Heart right ventricle (tissue), 16 donors: ENCODE measurements around the gene ERVK3-1. TPM values are rescaled to one million over a fixed set of nuclear protein-coding genes. Genes with fewer than 3 reads are reported as not detected.

Source experiments
- ATAC-seq, 8 donors: fragments of 200-7000 bp; cut with Tn5 transposase; one replicate each; pipeline ENCODE4 v1.9.1; 2020; ENCODE audit warnings: mild to moderate bottlenecking in 8 of 8, moderate library complexity in 8 of 8, moderate number of reproducible peaks in 1 of 8
- DNase-seq, 2 donors: peaks; one replicate each; pipeline ENCODE4 v3.0.0-alpha.2; 2020
- H3K27ac ChIP-seq, 10 donors: fragments of 200-600 bp; sonication (generic) in 2 of 10; one replicate each; pipeline versions ENCODE4 v1.5.0 to v1.8.0; 2020 to 2022; ENCODE audit warnings: mild to moderate bottlenecking in 3 of 10
- H3K27me3 ChIP-seq, 7 donors: fragments of 200-600 bp; one replicate each; pipeline ENCODE4 v1.8.0; 2021 to 2022; ENCODE audit warnings: mild to moderate bottlenecking in 2 of 7
- H3K36me3 ChIP-seq, 9 donors: fragments of 200-600 bp; sonication (generic) in 1 of 9; one replicate each; pipeline versions ENCODE4 v1.5.0 to v1.8.0; 2020 to 2022; ENCODE audit warnings: mild to moderate bottlenecking in 2 of 9
- H3K4me1 ChIP-seq, 9 donors: fragments of 200-600 bp; sonication (generic) in 1 of 9; one replicate each; pipeline versions ENCODE4 v1.5.0 to v1.8.0; 2020 to 2022; ENCODE audit warnings: mild to moderate bottlenecking in 4 of 9
- H3K4me3 ChIP-seq, 10 donors: fragments of 200-600 bp; sonication (generic) in 2 of 10; one replicate each; pipeline versions ENCODE4 v1.5.0 to v1.8.0; 2020 to 2022; ENCODE audit warnings: mild to moderate bottlenecking in 7 of 10, moderate library complexity in 2 of 10
- H3K9me3 ChIP-seq, 11 donors: fragments of 200-600 bp in 10 of 11; sonication (generic) in 2 of 11; one replicate each; pipeline versions ENCODE4 v1.5.0 to v1.8.0; 2013 to 2022; ENCODE audit warnings: mild to moderate bottlenecking in 2 of 11, control low read depth in 1 of 11, moderate library complexity in 1 of 11
- CTCF ChIP-seq, 9 donors: fragments of 200-600 bp; sonication (generic) in 2 of 9; IDR thresholded peaks; one replicate each; pipeline versions ENCODE4 v1.5.0 to v1.8.0; 2021 to 2022; ENCODE audit warnings: antibody characterized with exemption in 9 of 9, mild to moderate bottlenecking in 5 of 9, moderate library complexity in 1 of 9
- WGBS, 2 donors: extraction: QIAGEN DNeasy Blood & Tissue Kit; methylation state at CpG; one replicate each; pipeline ENCODE4 v1.1.7; 2013; ENCODE audit warnings: inconsistent platforms in 1 of 2; 5-methylcytosine and 5-hydroxymethylcytosine counted together
- intact Hi-C, 10 donors: fragments of 100-400 bp; cut with DNase I; formaldehyde crosslinking; loops; one replicate each; pipeline versions ENCODE4 v1.11.1 to v1.14.2; 2022
- polyA plus RNA-seq, 2 donors: library from polyadenylated mRNA; stranded (reverse); fragments of 200-250 nt; gene quantifications; one replicate each; pipeline ENCODE4 v1.2.3, GENCODE V29; 2013
- total RNA-seq, 10 donors: library from RNA; stranded (reverse); fragmentation: NEBNext Ultra II Directional in 3 of 10; extraction: Animal tissue kit (Norgen Biotek cat#: 25700) in 3 of 10; gene quantifications; one replicate each; pipeline versions ENCODE4 v1.2.1 to v1.2.4, GENCODE V29; 2021 to 2023
- donor health status: Arrhythmogenic right ventricular cardiomyopathy.
- donor health status: ischemic (EF 13 %, LVEDD 7.1; RV severe dilation, severe dysfunction).
- donor health status: healthy with polysubstance abuse.
- donor health status: DM: no; HTN: yes; CAD: no.
- donor health status: DM: no; HTN: no; CAD: no.
- donor health status: ischemic (EF 25% LVEDD 6.9; RV normal size, moderate dysfunction).
- donor health status: ischemic (EF 25% LVEDD 5.7; RV mildly dilated, moderate dysfunction).
- donor health status: healthy.
- donor health status: DM: yes; HTN: yes; CAD: no.
- donor health status: Ischemic cardiomyopathy.
- donor health status: ischemic (EF 35%, LVEDD 5.7; RV mildly dilated, moderate dysfunction).
- donor health status: nonischemic (EF 11% LVEDD 7.7; RV severe dilation, severe dysfunction).
- donor health status: DM: yes; HTN: yes; CAD: no.
- donor health status: PGD.
- donor health status: ischemic (EF 29% LVEDD 5.4; RV normal size, mild dysfunction).
- donor health status: nonischemic (EF 23%, LVEDD 6.1; RV moderate dilation, normal function).

ERVK3-1 gene
- total and polyA plus RNA-seq, 12 donors: 14.4 to 57.5 (median 19.4) TPM

DNA sequence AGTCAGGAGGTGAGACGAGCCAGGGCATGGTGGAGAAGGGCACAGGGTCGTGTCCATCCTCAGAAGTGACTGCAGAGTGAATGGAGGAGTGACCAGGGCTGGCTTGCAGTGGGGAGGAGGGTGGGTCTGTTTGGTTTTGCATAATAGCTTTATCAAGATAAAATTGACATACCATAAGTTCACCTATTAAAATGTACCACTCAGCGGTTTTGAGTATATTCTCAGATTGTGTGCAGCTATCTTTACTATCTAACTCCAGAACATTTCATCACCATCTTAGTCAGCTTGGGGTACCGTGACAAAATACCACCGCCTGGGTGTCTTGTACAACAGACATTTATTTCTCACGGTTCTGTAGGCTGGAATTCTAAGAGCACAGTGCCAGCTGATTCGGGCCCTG is 13.2 kb upstream of the ERVK3-1 start:
- WGBS, 2 donors: 93 to 96% methylated on average over 7 of the region's 7 CpGs
- Histone ChIP-seq H3K27ac (no peak overlapping the region), H3K27me3 (no peaks in the 10 kb centered on the region), H3K36me3 (peaks cover 0 to 100% (median 81%) of the 10 kb centered on the region in 9 donors), H3K9me3 (peaks cover 0 to 88% (median 16%) of the 10 kb centered on the region in 11 donors), H3K4me1 (no peaks in the 10 kb centered on the region), H3K4me3 (no peak overlapping the region)
- ATAC-seq (no peak), DNase-seq (no peak)
- TF ChIP-seq CTCF (IDR thresholded peaks at IDR 0.05): no peak
- intact Hi-C loops: no loop called here

DNA sequence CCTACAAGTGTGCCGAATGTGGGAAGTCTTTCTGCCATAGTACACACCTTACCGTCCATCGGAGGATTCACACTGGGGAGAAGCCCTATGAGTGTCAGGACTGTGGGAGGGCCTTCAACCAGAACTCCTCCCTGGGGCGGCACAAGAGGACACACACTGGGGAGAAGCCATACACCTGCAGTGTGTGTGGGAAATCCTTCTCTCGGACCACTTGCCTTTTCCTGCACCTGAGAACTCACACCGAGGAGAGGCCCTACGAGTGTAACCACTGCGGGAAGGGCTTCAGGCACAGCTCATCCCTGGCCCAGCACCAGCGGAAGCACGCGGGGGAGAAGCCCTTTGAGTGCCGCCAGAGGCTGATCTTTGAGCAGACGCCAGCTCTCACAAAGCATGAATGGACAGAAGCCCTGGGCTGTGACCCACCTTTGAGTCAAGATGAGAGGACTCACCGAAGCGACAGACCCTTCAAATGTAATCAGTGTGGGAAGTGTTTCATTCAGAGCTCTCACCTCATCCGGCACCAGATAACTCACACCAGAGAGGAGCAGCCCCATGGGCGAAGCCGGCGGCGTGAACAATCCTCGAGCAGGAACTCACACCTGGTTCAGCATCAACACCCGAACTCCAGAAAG is 10.3 kb upstream of the ERVK3-1 start:
- Histone ChIP-seq H3K36me3 (peaks cover 0 to 97% (median 67%) of the 10 kb centered on the region in 9 donors), H3K27me3 (no peaks in the 10 kb centered on the region), H3K4me3 (no peak overlapping the region), H3K9me3 (peaks cover 0 to 96% (median 16%) of the 10 kb centered on the region in 11 donors), H3K27ac (no peak overlapping the region), H3K4me1 (no peaks in the 10 kb centered on the region)
- DNase-seq (no peak), ATAC-seq (peak in 1 of 8 donors; percentile 15)
- 98% methylated on average over 22 of the region's 22 CpGs for whole genome bisulfite sequencing, 2 donors
- TF ChIP-seq CTCF (IDR thresholded peaks at IDR 0.05): no peak
- intact Hi-C loops: no loop called here

GRCh38 chr19:58296104-58296503 is 9.1 kb upstream of the ERVK3-1 start:
- ATAC-seq: no peak
- no peak for DNase-seq
- Histone ChIP-seq H3K27me3 (no peaks in the 10 kb centered on the region), H3K4me3 (no peak overlapping the region), H3K4me1 (no peaks in the 10 kb centered on the region), H3K36me3 (peaks cover 0 to 97% (median 62%) of the 10 kb centered on the region in 9 donors), H3K27ac (no peak overlapping the region), H3K9me3 (peaks cover 0 to 89% (median 16%) of the 10 kb centered on the region in 11 donors)
- no peak for TF ChIP-seq CTCF (IDR thresholded peaks at IDR 0.05)
- intact Hi-C loops: no loop called here
- WGBS, 2 donors: 89 to 91% methylated on average over 7 of the region's 7 CpGs

DNA sequence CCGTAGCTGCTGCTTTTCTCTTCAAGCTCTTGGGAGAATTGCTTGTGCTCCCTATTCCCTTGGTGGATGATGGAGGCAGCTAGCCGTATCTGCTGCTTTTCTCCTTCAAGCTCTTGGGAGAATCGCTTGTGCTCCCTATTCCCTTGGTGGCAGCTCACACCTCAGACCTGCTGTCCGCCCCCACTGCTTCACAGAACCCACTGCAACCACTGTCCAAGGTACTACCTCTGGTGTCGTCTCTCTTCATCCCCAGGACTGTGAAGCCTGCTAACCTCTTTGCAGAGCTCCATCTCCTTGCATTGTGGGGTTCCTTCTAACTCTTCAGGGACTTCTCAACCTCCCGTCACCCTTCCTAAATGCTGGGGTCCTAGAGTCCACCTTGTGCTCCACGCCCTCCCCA is 4.6 kb upstream of the ERVK3-1 start:
- WGBS, 2 donors: 92 to 95% methylated on average over 7 of the region's 7 CpGs
- ATAC-seq: no peak

More for the DNA sequence above, 4.6 kb upstream of the ERVK3-1 start:
- no peaks in the 10 kb centered on the region for H3K27me3 ChIP-seq
- peaks cover 0 to 9% (median 3%) of the 10 kb centered on the region in 9 donors for H3K4me1 ChIP-seq
- H3K4me3 ChIP-seq: no peak overlapping the region
- no peak for DNase-seq
- H3K27ac ChIP-seq: no peak overlapping the region
- H3K36me3 ChIP-seq: peaks cover 0 to 62% (median 25%) of the 10 kb centered on the region in 9 donors
- intact Hi-C loops: loop anchor here in 3 of 10 donors (5.0 to 10.0 kb wide), 3 partner anchors 66 to 578 kb away; partner anchors contain the start of gene ZNF274 (in 1 of the 3)
- peaks cover 0 to 49% (median 0%) of the 10 kb centered on the region in 11 donors for H3K9me3 ChIP-seq
- TF ChIP-seq CTCF (IDR thresholded peaks at IDR 0.05): no peak
